GM12801 (cell line): ENCODE data around the gene ATP5F1A.

Experiments
- CTCF ChIP-seq: IDR thresholded peaks from one replicate; pipeline ENCODE4 v1.5.1; 2011; ENCODE audit warnings: control low read depth; ENCODE audit not compliant: insufficient read length; ENCODE audit errors: extremely low read depth

ATP5F1A gene

GRCh38 chr18:46071653-46072375 is 26.3 kb downstream of the ATP5F1A start, which contains the start of gene PSTPIP2:
PSTPIP2 (minus strand) TSS chr18:46072260; CDS start chr18:46072188, 72 bp downstream.
- no peak for TF ChIP-seq CTCF

- TF ChIP-seq CTCF: no peak
These were observed 27.1 kb downstream of the ATP5F1A start for GRCh38 chr18:46070815-46071652.

GRCh38 chr18:46070232-46070631 is 27.9 kb downstream of the ATP5F1A start:
- TF ChIP-seq CTCF: no peak

GRCh38 chr18:46069524-46069923 is 28.6 kb downstream of the ATP5F1A start:
- TF ChIP-seq CTCF: no peak

GRCh38 chr18:46068763-46069162 is 29.3 kb downstream of the ATP5F1A start:
- TF ChIP-seq CTCF: no peak

- no peak for TF ChIP-seq CTCF
These were observed 30.6 kb downstream of the ATP5F1A start for GRCh38 chr18:46067438-46068007.

- no peak for TF ChIP-seq CTCF
These were observed 35.3 kb downstream of the ATP5F1A start for GRCh38 chr18:46062781-46063180.
